Stimulated activated CD4-positive, alpha-beta T cell treated with anti-CD3 and anti-CD28 coated beads, Interleukin-15, amount 100 ng/mL, for 48 hours (primary cell): ENCODE data around the gene VAMP5.
"Not testable (repeated sequence)": the region's sequence is repeated elsewhere in the genome, so short reads cannot be mapped to it uniquely, and the experiment has no call there.

Experiments used
- DNase-seq, 2 donors: peaks; one replicate each; pipeline ENCODE4 v3.0.0-alpha.2; 2020; ENCODE audit warnings: low read depth in 2 of 2

Gene VAMP5

GRCh38 chr2:85550486-85550885, 33.7 kb upstream of the VAMP5 start:
- DNase-seq = no peak

- peak; percentile 71 to 79 for DNase-seq
Measured at GRCh38 chr2:85551698-85552678, 32.2 kb upstream of the VAMP5 start.

- DNase-seq = no peak
Measured at GRCh38 chr2:85553184-85553583, 31.0 kb upstream of the VAMP5 start.

- DNase-seq = no peak
Measured at GRCh38 chr2:85554980-85555612, 29.1 kb upstream of the VAMP5 start.

- DNase-seq = no peak
Measured at GRCh38 chr2:85557130-85557529, 27.1 kb upstream of the VAMP5 start.

- DNase-seq = no peak
Measured at GRCh38 chr2:85558160-85558559, 26.1 kb upstream of the VAMP5 start.

- DNase-seq = not testable (repeated sequence)
Measured at GRCh38 chr2:85560403-85560726, 23.9 kb upstream of the VAMP5 start.

GRCh38 chr2:85560812-85561279, 23.4 kb upstream of the VAMP5 start:
- DNase-seq = no peak

GRCh38 chr2:85561280-85562212, 22.7 kb upstream of the VAMP5 start, which contains the start of gene GGCX:
Gene GGCX, minus strand, starts transcription at chr2:85561493. Its CDS starts 65 bp downstream, at chr2:85561428.
- peak; percentile 92 to 96 for DNase-seq

GRCh38 chr2:85564144-85564563, 20.1 kb upstream of the VAMP5 start:
- DNase-seq = no peak

- no peak for DNase-seq
Measured at GRCh38 chr2:85566265-85566664, 18.0 kb upstream of the VAMP5 start.

- DNase-seq = no peak
Measured at GRCh38 chr2:85575739-85576138, 8.5 kb upstream of the VAMP5 start.

- DNase-seq = no peak
Measured at GRCh38 chr2:85577063-85577385, 7.2 kb upstream of the VAMP5 start.

- DNase-seq = peak; percentile 39 to 61
Measured at GRCh38 chr2:85577386-85578242, 6.6 kb upstream of the VAMP5 start, which contains the start of gene VAMP8. Gene VAMP8, plus strand, starts transcription at chr2:85577586. Its CDS starts 61 bp downstream, at chr2:85577647.

GRCh38 chr2:85578243-85579180, 5.7 kb upstream of the VAMP5 start:
- no peak for DNase-seq

- no peak for DNase-seq
Measured at GRCh38 chr2:85579266-85579935, 4.8 kb upstream of the VAMP5 start.

- no peak for DNase-seq
Measured at GRCh38 chr2:85580206-85580605, 4.0 kb upstream of the VAMP5 start.

GRCh38 chr2:85582492-85582891, 1.7 kb upstream of the VAMP5 start:
- no peak for DNase-seq
